IMR-90 (cell line): Measurements from ENCODE around the gene POU2F1. TPM values are rescaled to one million over a fixed set of nuclear protein-coding genes. Genes with fewer than 3 reads are reported as not detected.

Experiments
- ATAC-seq: fragments of 200-7000 bp; cut with Tn5 transposase; 2 replicates; pipeline ENCODE4 v1.9.1; 2020; ENCODE audit warnings: low read depth, mild to moderate bottlenecking, moderate library complexity
- BruUV-seq: library from RNA; stranded (reverse); fragments of 400-500 nt; replicated peaks from 2 replicates; lab custom pipeline; 2021; lab: Mats Ljungman, UMichigan
- CTCF ChIA-PET: fragments of 300-600 bp; formaldehyde crosslinking; extraction: SDS; loops from one replicate; lab custom pipeline; 2021; ENCODE audit warnings: antibody characterized with exemption; lab: Yijun Ruan, JAX
- POLR2A ChIA-PET: fragments of 300-600 bp; sonication (Branson Sonifier 250); formaldehyde crosslinking; loops from one replicate; lab custom pipeline; 2022; ENCODE audit warnings: antibody characterized with exemption; ENCODE audit not compliant: unreplicated experiment; lab: Charles Lee
- DNase-seq: peaks from one replicate; pipeline ENCODE4 v3.0.0; 2013
- H2AFZ ChIP-seq: replicated peaks from 2 replicates; pipeline ENCODE3; 2013; ENCODE audit warnings: low read length, mild to moderate bottlenecking; ENCODE audit not compliant: poor library complexity
- H2AK5ac ChIP-seq: 2 replicates; pipeline ENCODE4 v1.6.1; 2013; ENCODE audit warnings: low read depth, low read length, inconsistent platforms
- H2AK9ac ChIP-seq: replicated peaks from 2 replicates; pipeline ENCODE3; 2013; ENCODE audit warnings: mild to moderate bottlenecking, low read depth, low read length, moderate library complexity; ENCODE audit not compliant: poor library complexity
- H2BK120ac ChIP-seq: 2 replicates; pipeline ENCODE4 v1.6.1; 2013; ENCODE audit warnings: low read depth, low read length, inconsistent platforms
- H2BK15ac ChIP-seq: 3 replicates; pipeline ENCODE4 v1.6.1; 2013; ENCODE audit warnings: low read depth, low read length, inconsistent platforms
- H2BK20ac ChIP-seq: 2 replicates; pipeline ENCODE4 v1.6.1; 2013; ENCODE audit warnings: low read depth, mild to moderate bottlenecking, inconsistent platforms, low read length, moderate library complexity
- H2BK5ac ChIP-seq: 2 replicates; pipeline ENCODE4 v1.6.1; 2013; ENCODE audit warnings: mild to moderate bottlenecking, low read depth, low read length, inconsistent platforms; ENCODE audit not compliant: poor library complexity, severe bottlenecking
- H3K14ac ChIP-seq: replicated peaks from 2 replicates; pipeline ENCODE4 v1.6.1; 2013; ENCODE audit warnings: low read depth, low read length, inconsistent platforms
- H3K18ac ChIP-seq: 2 replicates; pipeline ENCODE4 v1.6.1; 2013; ENCODE audit warnings: low read depth, low read length, control low read depth
- H3K23ac ChIP-seq: 2 replicates; pipeline ENCODE4 v1.6.1; 2013; ENCODE audit warnings: low read depth, low read length, inconsistent platforms
- H3K27ac ChIP-seq: 2 replicates; pipeline ENCODE4 v1.5.1; 2013; ENCODE audit warnings: mild to moderate bottlenecking, control low read depth, low read length; ENCODE audit not compliant: insufficient read depth
- H3K27me3 ChIP-seq: 2 replicates; pipeline ENCODE4 v1.6.1; 2013; ENCODE audit warnings: low read length; ENCODE audit not compliant: control insufficient read depth, insufficient read depth
- H3K36me3 ChIP-seq: 2 replicates; pipeline ENCODE4 v1.6.1; 2013; ENCODE audit warnings: low read length, mixed read lengths; ENCODE audit not compliant: control insufficient read depth, insufficient read depth
- H3K4ac ChIP-seq: 2 replicates; pipeline ENCODE4 v1.6.1; 2013; ENCODE audit warnings: low read depth, low read length, inconsistent platforms
- H3K4me1 ChIP-seq: 2 replicates; pipeline ENCODE4 v1.6.1; 2013; ENCODE audit warnings: low read length, mixed read lengths; ENCODE audit not compliant: control insufficient read depth, insufficient read depth
- H3K4me2 ChIP-seq: 2 replicates; pipeline ENCODE4 v1.6.1; 2013; ENCODE audit warnings: low read depth, mild to moderate bottlenecking, control low read depth, low read length, moderate library complexity
- H3K4me3 ChIP-seq: 2 replicates; pipeline ENCODE4 v1.5.1; 2013; ENCODE audit warnings: low read depth, mild to moderate bottlenecking, control low read depth, low read length, moderate library complexity; ENCODE audit not compliant: insufficient read depth
- H3K56ac ChIP-seq: 2 replicates; pipeline ENCODE4 v1.6.1; 2013; ENCODE audit warnings: low read length, inconsistent platforms; ENCODE audit not compliant: insufficient read depth; ENCODE audit errors: extremely low read depth
- H3K79me1 ChIP-seq, 2 experiments: 2 replicates each; pipeline ENCODE4 v1.6.1; 2013; ENCODE audit warnings: low read length in 2 of 2, inconsistent platforms in 1 of 2, low read depth in 1 of 2
- H3K9ac ChIP-seq: 2 replicates; pipeline ENCODE4 v1.6.1; 2013; ENCODE audit warnings: low read depth, low read length, control low read depth
- H3K9me1 ChIP-seq: 2 replicates; pipeline ENCODE4 v1.6.1; 2013; ENCODE audit warnings: low read length, inconsistent platforms; ENCODE audit not compliant: insufficient read depth
- H3K9me3 ChIP-seq: 2 replicates; pipeline ENCODE4 v1.6.1; 2013; ENCODE audit warnings: low read length; ENCODE audit not compliant: control insufficient read depth, insufficient read depth
- H4K20me1 ChIP-seq: 2 replicates; pipeline ENCODE4 v1.6.1; 2013; ENCODE audit warnings: low read length, inconsistent platforms; ENCODE audit not compliant: insufficient read depth
- H4K5ac ChIP-seq: 2 replicates; pipeline ENCODE4 v1.6.1; 2013; ENCODE audit warnings: mild to moderate bottlenecking, low read depth, low read length, control low read depth
- H4K8ac ChIP-seq, 2 experiments: 2 replicates each; pipeline ENCODE4 v1.6.1; 2013; ENCODE audit warnings: low read depth in 2 of 2, low read length in 2 of 2, control low read depth in 1 of 2, inconsistent platforms in 1 of 2
- H4K91ac ChIP-seq: 2 replicates; pipeline ENCODE4 v1.6.1; 2013; ENCODE audit warnings: low read depth, low read length, inconsistent platforms; ENCODE audit not compliant: insufficient read depth
- BHLHE40 ChIP-seq: fragments of 150-350 bp; IDR thresholded peaks from 2 replicates; pipeline ENCODE4 v1.6.1; 2016; ENCODE audit warnings: mild to moderate bottlenecking, low read depth, low read length
- CEBPB ChIP-seq: IDR thresholded peaks from 2 replicates; pipeline ENCODE4 v1.6.1; 2012; ENCODE audit warnings: low read depth, low read length, improper control_type of control experiment
- NFE2L2 ChIP-seq: fragments of 150-350 bp; IDR thresholded peaks from 2 replicates; pipeline ENCODE4 v1.6.1; 2016; ENCODE audit warnings: low read depth, mild to moderate bottlenecking, low read length
- POLR2A ChIP-seq: IDR thresholded peaks from 2 replicates; pipeline ENCODE4 v1.6.1; 2012; ENCODE audit warnings: mild to moderate bottlenecking, low read depth, low read length
- RAD21 ChIP-seq: IDR thresholded peaks from 2 replicates; pipeline ENCODE4 v1.6.1; 2012; ENCODE audit warnings: low read length, improper control_type of control experiment
- SMC3 ChIP-seq: fragments of 150-350 bp; IDR thresholded peaks from 2 replicates; pipeline ENCODE4 v1.6.1; 2016; ENCODE audit warnings: low read depth, mild to moderate bottlenecking, antibody characterized with exemption, low read length, moderate library complexity
- WGBS, 2 experiments: methylation state at CpG; one replicate each; pipeline versions ENCODE4 v1.1.5 to v1.1.7; 2013; ENCODE audit warnings: missing lambda C conversion rate in 2 of 2; ENCODE audit not compliant: insufficient read length in 1 of 2; ENCODE audit errors: extremely low coverage in 2 of 2; 5-methylcytosine and 5-hydroxymethylcytosine counted together
- dilution Hi-C: fragments of 300-500 bp; cut with HindIII; formaldehyde crosslinking; loops from one replicate; pipeline ENCODE4 v1.14.3; 2018; ENCODE audit warnings: low sequenced_read_pairs; ENCODE audit not compliant: unreplicated experiment
- in situ Hi-C: fragments of 300-500 bp; cut with MboI; formaldehyde crosslinking; loops from 3 replicates; pipeline ENCODE4 v1.14.3; 2019; ENCODE audit warnings: low sequenced_read_pairs, inconsistent platforms, mixed read lengths
- intact Hi-C: fragments of 100-400 bp; cut with micrococcal nuclease; formaldehyde crosslinking; loops from 2 replicates; pipeline ENCODE4 v1.10.0; 2022
- polyA plus RNA-seq, 3 experiments: library from polyadenylated mRNA; depleted of rRNA; stranded (reverse); fragments of >200 nt; gene quantifications; 2 replicates each; pipeline ENCODE4 v1.2.3, GENCODE V29; 2012; ENCODE audit warnings: low replicate concordance in 1 of 3
- total RNA-seq: library from RNA; depleted of rRNA; stranded (reverse); fragments of >200 nt; gene quantifications from 2 replicates; pipeline ENCODE4 v1.2.3, GENCODE V29; 2012
- TF ChIP-seq, protein P1 (sequence below): fragments of 150-350 bp; IDR thresholded peaks from 2 replicates; pipeline ENCODE4 v1.6.1; 2016; ENCODE audit warnings: low read depth, mild to moderate bottlenecking, low read length, moderate library complexity, borderline replicate concordance

Gene POU2F1
- total and polyA plus RNA-seq, 2 of the 4 experiments (the other 2 are of a cell fraction): 1.2 to 3.4 TPM

GRCh38 chr1:167280912-167281311 lies 60.2 kb downstream of the POU2F1 start:
- in situ Hi-C loops: no loop called here
- Histone ChIP-seq H3K18ac (no peak overlapping the region), H3K9me1 (no peaks in the 10 kb centered on the region), H2BK5ac (no peak overlapping the region), H3K4ac (no peak overlapping the region), H4K5ac (no peak overlapping the region), H3K23ac (no peak overlapping the region), H3K9ac (no peak overlapping the region), H3K4me1 (no peaks in the 10 kb centered on the region), H3K4me2 (no peak overlapping the region), H3K9me3 (no peaks in the 10 kb centered on the region), H2BK20ac (no peak overlapping the region), H4K20me1 (no peaks in the 10 kb centered on the region), H2BK15ac (no peak overlapping the region), H4K91ac (no peak overlapping the region), H3K4me3 (no peak overlapping the region), H3K27ac (no peak overlapping the region), H3K27me3 (no peaks in the 10 kb centered on the region), H4K8ac (no peak overlapping the region), H3K56ac (no peak overlapping the region), H3K79me1 (peaks cover 7 to 10% of the 10 kb centered on the region in 2 experiments), H2AK9ac (no peak overlapping the region), H2BK120ac (no peak overlapping the region), H2AK5ac (no peak overlapping the region), H3K36me3 (no peaks in the 10 kb centered on the region), H2AFZ (no peak overlapping the region), H3K14ac (no peak overlapping the region)
- WGBS, 2 experiments: 92% methylated on average over 2 of the region's 3 CpGs; no CpG with 5 or more reads in 1 of the 2 experiments
- ChIA-PET CTCF (no interaction called here), POLR2A (no interaction called here)
- dilution Hi-C loops: no loop called here
- TF ChIP-seq RAD21 (no peak), CEBPB (no peak), POLR2A (no peak), SMC3 (no peak), BHLHE40 (no peak), NFE2L2 (no peak)
- TF ChIP-seq, protein P1, sequence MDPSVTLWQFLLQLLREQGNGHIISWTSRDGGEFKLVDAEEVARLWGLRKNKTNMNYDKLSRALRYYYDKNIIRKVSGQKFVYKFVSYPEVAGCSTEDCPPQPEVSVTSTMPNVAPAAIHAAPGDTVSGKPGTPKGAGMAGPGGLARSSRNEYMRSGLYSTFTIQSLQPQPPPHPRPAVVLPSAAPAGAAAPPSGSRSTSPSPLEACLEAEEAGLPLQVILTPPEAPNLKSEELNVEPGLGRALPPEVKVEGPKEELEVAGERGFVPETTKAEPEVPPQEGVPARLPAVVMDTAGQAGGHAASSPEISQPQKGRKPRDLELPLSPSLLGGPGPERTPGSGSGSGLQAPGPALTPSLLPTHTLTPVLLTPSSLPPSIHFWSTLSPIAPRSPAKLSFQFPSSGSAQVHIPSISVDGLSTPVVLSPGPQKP: no peak
- no peak for DNase-seq
- no TSS peak for BruUV-seq
- no peak for ATAC-seq
- intact Hi-C loops: no loop called here
